Fibroblast of the aortic adventitia (primary cell): ENCODE results near the gene PRPS1. TPM values are rescaled to one million over a fixed set of nuclear protein-coding genes. Genes with fewer than 3 reads are reported as not detected.

Source experiments
- DNase-seq: peaks from one replicate; pipeline ENCODE4 v3.0.0-alpha.2; 2010; ENCODE audit warnings: low read depth
- H3K4me3 ChIP-seq: 2 replicates; pipeline ENCODE4 v1.5.1; 2011; ENCODE audit warnings: low read depth, mild to moderate bottlenecking, control low read depth, low read length, moderate library complexity
- CTCF ChIP-seq: IDR thresholded peaks from 2 replicates; pipeline ENCODE4 v1.5.1; 2011; ENCODE audit warnings: mild to moderate bottlenecking, low read length, control low read depth, inconsistent platforms; ENCODE audit not compliant: insufficient read depth
- total RNA-seq: library from RNA; depleted of rRNA; stranded (reverse); fragments of >200 nt; gene quantifications from 2 replicates; pipeline ENCODE4 v1.2.3, GENCODE V29; 2012; ENCODE audit warnings: low replicate concordance

Gene PRPS1
- total RNA-seq, 1 donor, result 37.9 TPM

- no peak overlapping the region for H3K4me3 ChIP-seq
- no peak for DNase-seq
- no peak for TF ChIP-seq CTCF
Measured at GRCh38 chrX:107654566-107654871, 26.2 kb downstream of the PRPS1 start.

- peak; percentile 92 for DNase-seq
- peak; percentile 74 for TF ChIP-seq CTCF
- H3K4me3 ChIP-seq, result peak overlapping the region; percentile 28
Measured at GRCh38 chrX:107654872-107655761, 26.8 kb downstream of the PRPS1 start.

- TF ChIP-seq CTCF, result no peak
- H3K4me3 ChIP-seq, result no peak overlapping the region
- DNase-seq, result no peak
Measured at GRCh38 chrX:107656978-107657377, 28.7 kb downstream of the PRPS1 start.

GRCh38 chrX:107658660-107659059 is 30.4 kb downstream of the PRPS1 start:
- no peak for TF ChIP-seq CTCF
- DNase-seq, result no peak
- H3K4me3 ChIP-seq, result no peak overlapping the region

- DNase-seq, result no peak
- H3K4me3 ChIP-seq, result no peak overlapping the region
- no peak for TF ChIP-seq CTCF
Measured at GRCh38 chrX:107659286-107659685, 31.0 kb downstream of the PRPS1 start.

- TF ChIP-seq CTCF, result peak; percentile 81
- peak; percentile 76 for DNase-seq
- no peak overlapping the region for H3K4me3 ChIP-seq
Measured at GRCh38 chrX:107659768-107660167, 31.5 kb downstream of the PRPS1 start.

GRCh38 chrX:107662145-107662544 is 33.8 kb downstream of the PRPS1 start:
- no peak for TF ChIP-seq CTCF
- DNase-seq, result no peak

More at GRCh38 chrX:107662145-107662544, 33.8 kb downstream of the PRPS1 start:
- no peak overlapping the region for H3K4me3 ChIP-seq
